Psoas muscle (tissue), 8 donors: ENCODE results near the gene TBK1. TPM values are rescaled to one million over a fixed set of nuclear protein-coding genes. Genes with fewer than 3 reads are reported as not detected.

Experiments used
- ATAC-seq, 4 donors: fragments of 200-7000 bp; cut with Tn5 transposase; one replicate each; pipeline ENCODE4 v1.9.1; 2020; ENCODE audit warnings: moderate library complexity in 3 of 4, mild to moderate bottlenecking in 2 of 4
- DNase-seq, 2 donors: peaks; one replicate each; pipeline ENCODE4 v3.0.0-alpha.2; 2020
- H3K27ac ChIP-seq: fragments of 200-600 bp; one replicate; pipeline ENCODE4 v1.8.0; 2022
- H3K27me3 ChIP-seq, 3 donors: fragments of 200-600 bp in 1 of 3; one replicate each; pipeline versions ENCODE4 v1.6.1 to v1.8.0; 2013 to 2022; ENCODE audit warnings: low read length in 2 of 3, mild to moderate bottlenecking in 2 of 3, moderate library complexity in 1 of 3; ENCODE audit not compliant: insufficient read depth in 3 of 3
- H3K36me3 ChIP-seq, 2 donors: fragments of 200-600 bp in 1 of 2; one replicate each; pipeline versions ENCODE4 v1.6.1 to v1.8.0; 2013 to 2022; ENCODE audit warnings: low read depth in 1 of 2, mild to moderate bottlenecking in 1 of 2, moderate library complexity in 1 of 2; ENCODE audit not compliant: insufficient read depth in 1 of 2
- H3K4me1 ChIP-seq: fragments of 200-600 bp; one replicate; pipeline ENCODE4 v1.8.0; 2022
- H3K4me3 ChIP-seq: fragments of 200-600 bp; one replicate; pipeline ENCODE4 v1.8.0; 2022; ENCODE audit warnings: mild to moderate bottlenecking
- H3K9me3 ChIP-seq: fragments of 200-600 bp; one replicate; pipeline ENCODE4 v1.8.0; 2022
- CTCF ChIP-seq: fragments of 200-600 bp; IDR thresholded peaks from one replicate; pipeline ENCODE4 v1.8.0; 2022; ENCODE audit warnings: antibody characterized with exemption
- WGBS, 3 donors: extraction: QIAGEN DNeasy Blood & Tissue Kit; methylation state at CpG; one replicate each; pipeline versions ENCODE4 v1.1.6 to v1.1.7; 2013; 5-methylcytosine and 5-hydroxymethylcytosine counted together
- intact Hi-C, 2 donors: fragments of 100-400 bp; cut with DNase I; formaldehyde crosslinking; loops; one replicate each; pipeline versions ENCODE4 v1.11.0 to v1.14.2; 2022
- polyA plus RNA-seq, 3 donors: library from polyadenylated mRNA; stranded (reverse); fragments of 200-250 nt; gene quantifications; one replicate each; pipeline ENCODE4 v1.2.3, GENCODE V29; 2013
- total RNA-seq, 4 donors: library from RNA; stranded (reverse); fragmentation: NEBNext Ultra II Directional in 2 of 4; extraction: Animal tissue kit (Norgen Biotek cat#: 25700) in 2 of 4; gene quantifications; one replicate each; pipeline versions ENCODE4 v1.2.1 to v1.2.4, GENCODE V29; 2021 to 2023
- donor health status: healthy with polysubstance abuse.
- donor health status: DM: no; HTN: no; CAD: no; lungs with moderate emphysema.
- donor health status: Bipolar disorder and iron deficiency.
- donor health status: healthy.
- donor health status: DM: yes; HTN: yes; CAD: no.
- donor health status: DM: no; HTN: no; CAD: no.
- donor health status: DM: no; HTN: no; CAD: no.
- donor health status: DM: yes; HTN: yes; CAD: no.

The TBK1 gene
- total and polyA plus RNA-seq, 7 donors = 11.6 to 39.8 (median 19.9) TPM

GRCh38 chr12:64413884-64414283, 38.0 kb upstream of the TBK1 start:
- intact Hi-C loops = loop anchor here in 1 of 2 donors (5.0 kb wide), 1 partner anchor 83 kb away; no protein-coding TSS in a partner anchor
- WGBS, 3 donors = 89 to 91% (median 90%) methylated on average over 2 of the region's 2 CpGs
- DNase-seq (no peak), ATAC-seq (no peak)
- Histone ChIP-seq H3K4me3 (no peak overlapping the region), H3K27ac (no peak overlapping the region), H3K4me1 (no peaks in the 10 kb centered on the region), H3K9me3 (no peaks in the 10 kb centered on the region), H3K36me3 (peaks cover 14 to 92% of the 10 kb centered on the region in 2 donors), H3K27me3 (no peaks in the 10 kb centered on the region)
- TF ChIP-seq CTCF = no peak

GRCh38 chr12:64418209-64418608, 33.7 kb upstream of the TBK1 start:
- intact Hi-C loops = no loop called here
- no peaks in the 10 kb centered on the region for H3K9me3 ChIP-seq
- no peak overlapping the region for H3K27ac ChIP-seq
- TF ChIP-seq CTCF = no peak
- no peaks in the 10 kb centered on the region for H3K4me1 ChIP-seq
- peaks cover 5 to 100% of the 10 kb centered on the region in 2 donors for H3K36me3 ChIP-seq
- DNase-seq (no peak), ATAC-seq (no peak)
- no peaks in the 10 kb centered on the region for H3K27me3 ChIP-seq
- H3K4me3 ChIP-seq = no peak overlapping the region

- TF ChIP-seq CTCF = no peak
- H3K9me3 ChIP-seq = no peaks in the 10 kb centered on the region
- H3K27ac ChIP-seq = no peak overlapping the region
- DNase-seq = no peak
- 73 to 76% (median 76%) methylated on average over 3 of the region's 3 CpGs for WGBS, 3 donors
- intact Hi-C loops = loop anchor here in 1 of 2 donors (10.0 kb wide), 1 partner anchor 315 kb away; no protein-coding TSS in a partner anchor
- peaks cover 5 to 100% of the 10 kb centered on the region in 2 donors for H3K36me3 ChIP-seq
- no peak overlapping the region for H3K4me3 ChIP-seq
- ATAC-seq = no peak
- H3K4me1 ChIP-seq = no peaks in the 10 kb centered on the region
- H3K27me3 ChIP-seq = no peaks in the 10 kb centered on the region
Measured at GRCh38 chr12:64419696-64420095, 32.2 kb upstream of the TBK1 start.

- no peaks in the 10 kb centered on the region for H3K9me3 ChIP-seq
- no peak overlapping the region for H3K27ac ChIP-seq
- no peaks in the 10 kb centered on the region for H3K4me1 ChIP-seq
- WGBS, 3 donors = 15 to 39% (median 20%) methylated on average over 1 of the region's 1 CpG
- DNase-seq (no peak), ATAC-seq (no peak)
- peaks cover 26 to 100% of the 10 kb centered on the region in 2 donors for H3K36me3 ChIP-seq
- H3K27me3 ChIP-seq = no peaks in the 10 kb centered on the region
- intact Hi-C loops = loop anchor here (5.0 to 10.0 kb wide), 3 partner anchors 59 to 307 kb away; no protein-coding TSS in a partner anchor
- H3K4me3 ChIP-seq = no peak overlapping the region
- TF ChIP-seq CTCF = no peak
Measured at GRCh38 chr12:64427988-64428387, 23.9 kb upstream of the TBK1 start.

GRCh38 chr12:64428956-64429355, 23.0 kb upstream of the TBK1 start:
- WGBS, 3 donors = 88 to 93% (median 90%) methylated on average over 4 of the region's 4 CpGs
- no peak for ATAC-seq
- intact Hi-C loops = loop anchor here (5.0 to 10.0 kb wide), 3 partner anchors 58 to 306 kb away; no protein-coding TSS in a partner anchor

More at GRCh38 chr12:64428956-64429355, 23.0 kb upstream of the TBK1 start:
- TF ChIP-seq CTCF = no peak
- H3K36me3 ChIP-seq = peaks cover 26 to 100% of the 10 kb centered on the region in 2 donors
- DNase-seq = no peak
- H3K4me3 ChIP-seq = no peak overlapping the region
- H3K9me3 ChIP-seq = no peaks in the 10 kb centered on the region
- no peaks in the 10 kb centered on the region for H3K27me3 ChIP-seq
- no peaks in the 10 kb centered on the region for H3K4me1 ChIP-seq
- no peak overlapping the region for H3K27ac ChIP-seq
